Measurements from ENCODE around the gene KLHDC7A.

GRCh38 chr1:18513995-18514394 lies 33.3 kb downstream of the KLHDC7A start:
- TF ChIP-seq KDM1A (IDR thresholded peaks at IDR 0.05; ENCODE audit: borderline replicate concordance) (no peak), EGR1 (IDR thresholded peaks at IDR 0.05; ENCODE audit: borderline replicate concordance in 1 of 2, low read depth in 2 of 2, low read length in 2 of 2) (no peak), ZNF384 (IDR thresholded peaks at IDR 0.05; ENCODE audit: borderline replicate concordance, low read depth, low read length) (no peak), CTCF (IDR thresholded peaks at IDR 0.05 in 2 of 3, conservative IDR thresholded peaks at IDR 0.05 in 1 of 3; ENCODE audit: control insufficient read depth in 2 of 3, extremely low read depth in 1 of 3, insufficient read depth in 1 of 3, low read depth in 3 of 3, low read length in 3 of 3) (no peak)

Measured in GM12878 (cell line).